MCF 10A (cell line): Measurements from ENCODE around the gene ARMC10. TPM values are rescaled to one million over a fixed set of nuclear protein-coding genes. Genes with fewer than 3 reads are reported as not detected.

ENCODE experiments used
- BruUV-seq: library from RNA; stranded (reverse); fragments of 400-500 nt; replicated peaks from 2 replicates; lab custom pipeline; 2021; lab: Mats Ljungman, UMichigan
- CTCF ChIA-PET: fragments of 300-600 bp; sonication (Branson Sonifier 250); formaldehyde crosslinking; extraction: SDS; loops from one replicate; lab custom pipeline; 2021; ENCODE audit warnings: antibody characterized with exemption, inconsistent platforms; lab: Yijun Ruan, JAX
- POLR2A ChIA-PET: fragments of 300-600, 350-650 bp; sonication (Branson Sonifier 250); formaldehyde crosslinking; extraction: SDS; loops from one replicate; lab custom pipeline; 2020; ENCODE audit warnings: antibody characterized with exemption, inconsistent platforms; lab: Yijun Ruan, JAX
- DNase-seq: peaks from one replicate; pipeline ENCODE4 v3.0.0-alpha.2; 2018; ENCODE audit not compliant: unreplicated experiment
- H3K27ac Mint-ChIP-seq: one replicate; pipeline ENCODE4 v1.8.0; 2022; ENCODE audit warnings: mild to moderate bottlenecking, low read depth, mixed read lengths; ENCODE audit not compliant: unreplicated experiment
- H3K27me3 Mint-ChIP-seq: one replicate; pipeline ENCODE4 v1.8.0; 2022; ENCODE audit warnings: mixed read lengths; ENCODE audit not compliant: insufficient read depth, unreplicated experiment
- H3K36me3 Mint-ChIP-seq: one replicate; pipeline ENCODE4 v1.8.0; 2022; ENCODE audit warnings: mild to moderate bottlenecking, moderate library complexity, mixed read lengths; ENCODE audit not compliant: insufficient read depth, unreplicated experiment
- H3K4me1 Mint-ChIP-seq: one replicate; pipeline ENCODE4 v1.8.0; 2022; ENCODE audit warnings: mixed read lengths; ENCODE audit not compliant: insufficient read depth, unreplicated experiment
- H3K4me3 Mint-ChIP-seq: one replicate; pipeline ENCODE4 v1.8.0; 2022; ENCODE audit warnings: mild to moderate bottlenecking, moderate library complexity, mixed read lengths; ENCODE audit not compliant: unreplicated experiment
- H3K9me3 Mint-ChIP-seq: one replicate; pipeline ENCODE4 v1.8.0; 2022; ENCODE audit warnings: mixed read lengths; ENCODE audit not compliant: unreplicated experiment
- intact Hi-C: fragments of 100-400 bp; cut with micrococcal nuclease; formaldehyde crosslinking; loops from 2 replicates; pipeline ENCODE4 v1.14.1; 2022
- total RNA-seq: library from RNA; stranded (reverse); gene quantifications from 2 replicates; pipeline ENCODE4 v1.2.3, GENCODE V29; 2022
- TF ChIP-seq, protein P1 (sequence below): fragments of 200-600 bp; IDR thresholded peaks from one replicate; pipeline ENCODE4 v1.8.0; 2022; ENCODE audit warnings: antibody characterized with exemption, mild to moderate bottlenecking; ENCODE audit not compliant: unreplicated experiment

The ARMC10 gene
- total RNA-seq, 1 experiment from 2014 or later: 52.0 TPM

DNA sequence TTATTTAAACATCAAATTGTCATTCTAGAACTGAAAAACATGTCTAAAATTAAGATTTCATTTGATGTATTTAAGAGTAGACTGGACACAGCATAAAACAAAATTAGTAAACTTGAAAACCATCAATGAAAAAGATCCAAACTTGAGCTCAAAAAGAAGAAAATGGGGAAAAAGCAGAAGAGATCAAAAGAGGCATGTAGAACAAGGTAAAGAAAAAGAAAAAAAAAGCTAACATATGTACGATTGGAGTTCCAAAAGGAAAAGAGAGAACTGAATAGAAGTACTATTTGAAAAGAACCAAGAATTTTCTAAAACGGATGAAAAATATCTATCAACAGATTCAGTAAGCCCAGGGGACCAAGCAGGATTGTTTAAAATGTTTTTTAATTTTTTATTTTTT lies 3.9 kb upstream of the ARMC10 start:
- no peaks in the 10 kb centered on the region for H3K9me3 Mint-ChIP-seq
- H3K27ac Mint-ChIP-seq: no peak overlapping the region
- POLR2A ChIA-PET: interaction anchor here (0.7 to 1.0 kb wide), 2 partner anchors 8 to 1939 kb away, joined by 3 to 4 read pairs; no protein-coding TSS in a partner anchor
- no peaks in the 10 kb centered on the region for H3K27me3 Mint-ChIP-seq
- intact Hi-C loops: no loop called here
- CTCF ChIA-PET: interaction anchor here (0.5 to 7.8 kb wide), 3 partner anchors 11 to 1848 kb away, joined by 3 to 65 read pairs (median 3); no protein-coding TSS in a partner anchor
- BruUV-seq: no TSS peak
- TF ChIP-seq, protein P1, sequence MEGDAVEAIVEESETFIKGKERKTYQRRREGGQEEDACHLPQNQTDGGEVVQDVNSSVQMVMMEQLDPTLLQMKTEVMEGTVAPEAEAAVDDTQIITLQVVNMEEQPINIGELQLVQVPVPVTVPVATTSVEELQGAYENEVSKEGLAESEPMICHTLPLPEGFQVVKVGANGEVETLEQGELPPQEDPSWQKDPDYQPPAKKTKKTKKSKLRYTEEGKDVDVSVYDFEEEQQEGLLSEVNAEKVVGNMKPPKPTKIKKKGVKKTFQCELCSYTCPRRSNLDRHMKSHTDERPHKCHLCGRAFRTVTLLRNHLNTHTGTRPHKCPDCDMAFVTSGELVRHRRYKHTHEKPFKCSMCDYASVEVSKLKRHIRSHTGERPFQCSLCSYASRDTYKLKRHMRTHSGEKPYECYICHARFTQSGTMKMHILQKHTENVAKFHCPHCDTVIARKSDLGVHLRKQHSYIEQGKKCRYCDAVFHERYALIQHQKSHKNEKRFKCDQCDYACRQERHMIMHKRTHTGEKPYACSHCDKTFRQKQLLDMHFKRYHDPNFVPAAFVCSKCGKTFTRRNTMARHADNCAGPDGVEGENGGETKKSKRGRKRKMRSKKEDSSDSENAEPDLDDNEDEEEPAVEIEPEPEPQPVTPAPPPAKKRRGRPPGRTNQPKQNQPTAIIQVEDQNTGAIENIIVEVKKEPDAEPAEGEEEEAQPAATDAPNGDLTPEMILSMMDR: no peak
- no peaks in the 10 kb centered on the region for H3K36me3 Mint-ChIP-seq
- H3K4me1 Mint-ChIP-seq: peaks cover 11% of the 10 kb centered on the region
- no peak for DNase-seq
- no peak overlapping the region for H3K4me3 Mint-ChIP-seq

DNA sequence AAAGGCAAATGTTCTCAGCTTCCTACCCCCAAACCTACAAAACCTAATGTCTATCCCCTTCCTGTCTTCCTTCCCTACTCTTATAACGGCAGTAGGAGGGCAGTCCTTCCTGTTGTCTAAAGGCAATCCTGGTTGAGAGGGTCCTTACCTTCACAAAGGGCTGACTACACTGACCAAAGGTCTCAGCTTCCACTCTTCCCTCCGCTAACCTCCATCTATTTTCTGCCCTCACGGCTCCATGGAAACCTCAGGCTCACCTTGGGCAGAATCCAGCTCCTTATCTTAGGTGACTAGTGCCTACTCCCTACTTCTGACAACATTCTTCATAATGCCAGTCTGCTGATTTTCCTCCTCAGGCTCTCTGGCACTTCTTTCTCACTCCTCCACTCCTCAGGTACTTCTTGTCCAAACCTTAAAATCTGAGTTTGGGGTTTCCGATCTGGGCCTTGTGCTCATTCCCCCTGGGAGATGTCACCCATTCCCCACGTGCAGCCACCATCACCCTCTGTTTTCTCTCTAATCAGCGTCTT lies 886 bp upstream of the ARMC10 start:
- TF ChIP-seq, protein P1: no peak
- Mint-ChIP-seq H3K36me3 (peaks cover 7% of the 10 kb centered on the region), H3K9me3 (no peaks in the 10 kb centered on the region), H3K4me3 (peak overlapping the region; percentile 83), H3K27ac (peak overlapping the region; percentile 81), H3K27me3 (no peaks in the 10 kb centered on the region), H3K4me1 (peaks cover 11% of the 10 kb centered on the region)
- CTCF ChIA-PET: interaction anchor here (0.6 to 7.8 kb wide), 3 partner anchors 10 to 316 kb away, joined by 4 to 65 read pairs (median 15); no protein-coding TSS in a partner anchor
- POLR2A ChIA-PET: interaction anchor here (0.7 to 4.0 kb wide), 13 partner anchors 10 to 325 kb away, joined by 3 to 40 read pairs (median 8); partner anchors contain the start of genes FAM185A, NAPEPLD and PSMC2
- intact Hi-C loops: loop anchor here (2.0 kb wide), 1 partner anchor 75 kb away; the partner anchor contains the start of gene NAPEPLD
- no TSS peak for BruUV-seq
- no peak for DNase-seq

DNA sequence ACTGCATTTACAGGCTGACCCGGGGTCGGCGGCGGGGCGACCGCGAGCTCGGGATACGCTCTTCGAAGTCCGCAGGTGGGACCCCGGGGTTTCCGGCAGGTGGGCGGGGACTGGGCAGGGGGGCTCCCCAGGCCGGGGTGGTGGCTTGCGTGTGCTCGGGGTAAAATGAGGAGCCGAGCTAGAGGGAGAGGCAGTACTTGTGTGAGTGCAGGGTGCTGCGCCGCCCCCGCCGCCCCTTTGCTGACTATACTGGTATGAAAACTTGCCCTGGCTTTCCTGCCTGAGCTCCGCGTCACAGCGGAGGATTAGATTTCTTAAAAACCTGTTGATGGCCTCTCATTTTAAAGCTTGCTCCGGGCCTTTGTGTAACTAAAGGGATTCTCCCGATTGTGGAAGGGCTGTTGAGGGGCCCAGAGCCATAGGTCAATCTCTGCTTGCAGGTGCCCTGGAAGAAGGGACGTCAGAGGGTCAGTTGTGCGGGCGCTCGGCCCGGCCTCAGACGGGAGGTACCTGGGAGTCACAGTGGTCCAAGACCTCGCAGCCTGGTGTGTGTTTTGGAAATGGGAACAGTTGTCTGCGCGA lies 488 bp downstream of the ARMC10 start:
- peak; percentile 48 for DNase-seq
- intact Hi-C loops: loop anchor here (2.0 kb wide), 1 partner anchor 73 kb away; the partner anchor contains the start of gene NAPEPLD
- Mint-ChIP-seq H3K36me3 (peaks cover 12% of the 10 kb centered on the region), H3K4me1 (peaks cover 11% of the 10 kb centered on the region), H3K27me3 (no peaks in the 10 kb centered on the region), H3K4me3 (peak overlapping the region; percentile 83), H3K9me3 (no peaks in the 10 kb centered on the region), H3K27ac (peak overlapping the region; percentile 91)
- CTCF ChIA-PET: interaction anchor here (0.6 to 7.8 kb wide), 10 partner anchors 9 to 329 kb away, joined by 3 to 65 read pairs (median 3); partner anchors contain the start of gene NAPEPLD
- no TSS peak for BruUV-seq
- TF ChIP-seq, protein P1: no peak
- POLR2A ChIA-PET: interaction anchor here (0.6 to 4.0 kb wide), 23 partner anchors 9 to 1938 kb away, joined by 3 to 45 read pairs (median 7); partner anchors contain the start of genes FAM185A, NAPEPLD and PSMC2

DNA sequence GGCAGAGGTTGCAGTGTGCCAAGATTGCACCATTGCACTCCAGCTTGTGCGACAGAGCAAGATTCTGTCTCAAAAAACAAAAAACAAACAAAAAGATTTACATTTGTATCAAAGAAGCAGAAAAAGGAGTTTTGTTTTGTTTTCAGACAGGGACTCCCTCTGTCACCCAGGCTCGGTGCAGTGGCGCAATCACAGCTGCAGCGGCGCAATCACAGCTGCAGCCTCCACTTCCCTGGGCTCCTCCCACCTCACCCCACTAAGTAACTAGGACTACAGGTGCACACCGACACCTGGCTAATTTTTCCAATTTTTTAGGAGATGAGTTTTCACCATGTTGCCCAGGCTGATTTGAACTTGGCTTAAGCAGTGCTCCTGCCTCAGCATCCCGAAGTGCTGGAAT lies 1.8 kb downstream of the ARMC10 start:
- TF ChIP-seq, protein P1: no peak
- intact Hi-C loops: no loop called here
- Mint-ChIP-seq H3K27ac (peak overlapping the region; percentile 91), H3K9me3 (no peaks in the 10 kb centered on the region), H3K27me3 (no peaks in the 10 kb centered on the region), H3K4me1 (peaks cover 11% of the 10 kb centered on the region), H3K36me3 (peaks cover 13% of the 10 kb centered on the region), H3K4me3 (peak overlapping the region; percentile 83)
- ChIA-PET CTCF (interaction anchor here (0.8 to 1.1 kb wide), 3 partner anchors 16 to 72 kb away, joined by 3 read pairs; no protein-coding TSS in a partner anchor), POLR2A (interaction anchor here (1.2 to 4.0 kb wide), 9 partner anchors 7 to 1937 kb away, joined by 3 to 45 read pairs (median 8); partner anchors contain the start of genes NAPEPLD and PSMC2)
- peak; percentile 19 for DNase-seq
- no TSS peak for BruUV-seq
